BLaER1 (cell line): ENCODE results near the gene CMTM2.
A peak's percentile ranks its signal among the peaks of the same experiment; 100 is the strongest.
"Not testable (repeated sequence)": the region's sequence is repeated elsewhere in the genome, so short reads cannot be mapped to it uniquely, and the experiment has no call there.

Experiments used
- H3K27ac ChIP-seq: shearing (Covaris generic); formaldehyde crosslinking; 2 replicates; pipeline ENCODE4 v1.8.1; 2022
- H3K27me3 ChIP-seq: shearing (Covaris generic); formaldehyde crosslinking; 2 replicates; pipeline ENCODE4 v1.8.1; 2022
- H3K36me3 ChIP-seq: shearing (Covaris generic); formaldehyde crosslinking; 2 replicates; pipeline ENCODE4 v1.8.1; 2022
- H3K4me1 ChIP-seq: shearing (Covaris generic); formaldehyde crosslinking; 2 replicates; pipeline ENCODE4 v1.8.1; 2022
- H3K4me2 ChIP-seq: shearing (Covaris generic); formaldehyde crosslinking; 2 replicates; pipeline ENCODE4 v1.8.1; 2022
- H3K4me3 ChIP-seq: shearing (Covaris generic); formaldehyde crosslinking; 2 replicates; pipeline ENCODE4 v1.8.1; 2022
- H3K9ac ChIP-seq: shearing (Covaris generic); formaldehyde crosslinking; 2 replicates; pipeline ENCODE4 v1.8.1; 2022
- H3K9me3 ChIP-seq: shearing (Covaris generic); formaldehyde crosslinking; 2 replicates; pipeline ENCODE4 v1.8.1; 2022
- H4K20me1 ChIP-seq: shearing (Covaris generic); formaldehyde crosslinking; 2 replicates; pipeline ENCODE4 v1.8.1; 2022
- Cebpa-rat ChIP-seq: shearing (Covaris generic); IDR thresholded peaks from 2 replicates; pipeline ENCODE4 v1.8.1; 2022

Gene CMTM2

DNA sequence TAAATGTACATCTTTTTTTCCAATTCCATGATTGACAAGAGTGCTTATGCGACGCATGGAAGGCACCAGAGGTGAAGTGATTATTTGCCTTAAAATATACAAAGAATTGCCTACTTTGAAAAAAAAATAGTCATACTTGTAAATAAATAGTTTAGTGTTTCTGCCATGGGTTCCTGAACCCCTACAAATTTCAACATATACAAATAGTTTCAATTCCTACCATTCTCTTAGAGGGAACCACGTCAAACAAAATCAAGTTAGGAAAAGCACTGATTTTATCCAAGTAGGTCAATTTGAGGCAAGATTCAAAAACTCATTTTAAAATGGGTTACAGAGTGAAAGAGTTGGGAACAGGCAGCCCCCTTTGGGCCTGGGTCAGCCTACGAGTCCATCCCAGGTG lies 36.9 kb downstream of the CMTM2 start:
- no peak for TF ChIP-seq Cebpa-rat
- Histone ChIP-seq H3K9me3 (no peaks in the 10 kb centered on the region), H3K27ac (no peak overlapping the region), H3K9ac (no peak overlapping the region), H3K4me1 (peaks cover 15% of the 10 kb centered on the region), H3K36me3 (peaks cover 47% of the 10 kb centered on the region), H3K4me3 (no peak overlapping the region), H3K4me2 (no peak overlapping the region), H3K27me3 (no peaks in the 10 kb centered on the region), H4K20me1 (peaks cover 34% of the 10 kb centered on the region)

DNA sequence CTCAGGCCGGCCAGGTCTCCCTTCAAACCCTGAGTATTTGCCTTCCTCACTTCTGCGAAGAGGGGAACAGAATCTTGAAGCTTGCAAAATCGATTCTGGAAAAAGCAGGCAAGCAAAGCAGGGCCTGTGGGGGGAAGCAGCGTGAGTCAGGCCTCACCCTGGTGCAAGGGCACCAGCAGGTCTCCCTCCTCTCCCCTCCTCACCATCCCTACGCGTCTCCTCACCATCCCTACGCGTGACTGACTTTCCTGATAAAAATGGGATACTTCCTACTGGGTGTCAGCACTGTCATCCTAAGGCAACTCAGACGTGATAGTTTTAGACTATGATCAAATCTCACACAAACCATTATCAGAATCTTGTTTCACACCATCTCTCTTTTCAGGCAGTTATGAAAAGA lies 37.3 kb downstream of the CMTM2 start:
- H4K20me1 ChIP-seq: peaks cover 30% of the 10 kb centered on the region
- peaks cover 46% of the 10 kb centered on the region for H3K36me3 ChIP-seq
- H3K4me1 ChIP-seq: peaks cover 15% of the 10 kb centered on the region
- H3K27me3 ChIP-seq: no peaks in the 10 kb centered on the region
- H3K4me3 ChIP-seq: no peak overlapping the region
- H3K27ac ChIP-seq: no peak overlapping the region
- H3K4me2 ChIP-seq: no peak overlapping the region
- H3K9ac ChIP-seq: no peak overlapping the region
- H3K9me3 ChIP-seq: no peaks in the 10 kb centered on the region
- no peak for TF ChIP-seq Cebpa-rat

DNA sequence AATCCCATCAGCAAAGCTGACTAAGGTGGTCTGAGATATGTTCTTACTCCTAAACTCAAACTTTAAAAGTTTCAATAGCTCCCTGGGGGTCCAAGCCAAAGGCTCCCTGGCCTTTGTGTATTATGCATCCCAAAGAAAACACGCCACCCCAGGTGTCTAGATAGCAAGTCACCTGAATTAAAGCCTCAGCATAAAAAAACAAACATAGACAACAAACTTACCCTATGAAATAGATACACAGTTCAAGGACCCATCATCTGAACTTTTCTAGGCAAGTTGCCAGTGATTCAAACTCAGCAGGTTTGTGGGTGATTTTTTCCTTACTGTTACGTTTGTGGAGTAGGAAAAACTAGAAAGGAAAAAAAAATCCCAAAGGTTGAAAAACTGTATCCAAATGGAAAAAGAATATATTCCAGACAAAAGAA lies 37.8 kb downstream of the CMTM2 start:
- H3K27ac ChIP-seq: no peak overlapping the region
- H3K4me1 ChIP-seq: peaks cover 18% of the 10 kb centered on the region
- no peaks in the 10 kb centered on the region for H3K9me3 ChIP-seq
- no peak overlapping the region for H3K4me2 ChIP-seq
- no peak overlapping the region for H3K9ac ChIP-seq
- H3K36me3 ChIP-seq: peaks cover 46% of the 10 kb centered on the region
- no peak overlapping the region for H3K4me3 ChIP-seq
- no peaks in the 10 kb centered on the region for H3K27me3 ChIP-seq
- TF ChIP-seq Cebpa-rat: no peak
- peaks cover 25% of the 10 kb centered on the region for H4K20me1 ChIP-seq

DNA sequence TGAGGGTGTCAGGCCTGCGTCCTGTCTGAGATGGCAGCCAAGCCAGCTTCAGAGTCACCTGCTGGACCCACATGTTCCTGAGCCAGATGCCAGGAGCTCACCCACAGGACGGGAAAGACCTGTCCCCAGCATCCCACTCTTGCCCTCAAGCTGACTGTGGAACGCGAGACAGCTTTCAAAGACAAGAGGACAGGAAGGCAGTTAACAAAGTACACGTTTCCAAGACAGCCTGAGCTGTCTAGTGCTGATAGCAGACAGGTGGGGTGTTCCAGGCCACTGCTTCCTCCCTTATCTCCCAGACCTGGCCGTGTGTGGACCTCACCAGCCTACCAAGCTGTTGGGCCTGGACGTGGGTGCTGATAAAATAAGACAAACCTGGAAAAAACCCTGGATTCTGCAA lies 38.5 kb downstream of the CMTM2 start:
- peaks cover 18% of the 10 kb centered on the region for H4K20me1 ChIP-seq
- no peak overlapping the region for H3K27ac ChIP-seq
- H3K9ac ChIP-seq: no peak overlapping the region
- H3K4me1 ChIP-seq: peaks cover 25% of the 10 kb centered on the region
- no peak overlapping the region for H3K4me2 ChIP-seq
- no peaks in the 10 kb centered on the region for H3K27me3 ChIP-seq
- no peak for TF ChIP-seq Cebpa-rat
- peaks cover 41% of the 10 kb centered on the region for H3K36me3 ChIP-seq
- H3K4me3 ChIP-seq: no peak overlapping the region
- H3K9me3 ChIP-seq: no peaks in the 10 kb centered on the region

DNA sequence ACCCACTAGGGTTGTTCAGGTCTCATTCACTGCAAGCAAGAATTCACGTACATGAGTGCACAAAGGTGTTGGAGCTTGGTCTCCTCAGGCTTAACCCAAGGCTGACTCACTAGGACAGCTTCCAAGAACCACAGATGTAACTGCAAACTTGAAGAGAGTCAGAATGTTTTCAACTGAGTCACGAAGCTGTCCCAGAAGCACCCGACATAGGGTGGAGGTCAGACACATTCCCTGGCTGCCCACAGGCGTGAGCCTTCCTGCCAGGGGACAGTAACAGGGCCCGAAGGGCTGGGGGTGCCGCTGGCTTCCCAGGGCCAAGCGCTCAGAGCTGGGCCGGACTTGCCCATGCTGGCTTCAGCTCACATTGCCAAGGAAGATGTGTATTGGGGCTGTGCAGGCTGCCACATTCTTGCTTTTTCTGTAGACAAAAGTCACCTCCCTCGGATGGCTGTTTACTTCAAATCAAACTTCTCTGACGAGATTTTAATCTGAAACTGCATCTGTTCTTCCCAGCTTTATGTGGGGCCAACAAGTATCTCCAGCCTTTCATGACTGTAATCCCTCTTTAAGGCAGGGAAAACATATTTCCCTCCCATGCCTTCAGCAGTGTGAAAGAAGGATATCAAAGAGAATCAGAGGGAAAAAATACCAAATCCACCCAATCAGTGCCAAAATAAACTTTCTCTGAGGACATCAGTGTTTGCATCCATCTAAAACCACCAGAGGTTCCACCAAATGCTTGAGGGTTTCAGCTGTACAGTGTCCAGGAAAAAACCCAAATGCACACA lies 39.5 kb downstream of the CMTM2 start:
- H3K4me2 ChIP-seq: no peak overlapping the region
- no peak overlapping the region for H3K9ac ChIP-seq
- no peaks in the 10 kb centered on the region for H3K9me3 ChIP-seq
- TF ChIP-seq Cebpa-rat: no peak
- H3K4me1 ChIP-seq: peaks cover 29% of the 10 kb centered on the region
- 0 out of 2 replicates have a peak, but pooled peaks cover 10% of the 10 kb centered on the region for H4K20me1 ChIP-seq
- H3K27me3 ChIP-seq: no peaks in the 10 kb centered on the region
- H3K4me3 ChIP-seq: no peak overlapping the region
- H3K36me3 ChIP-seq: peaks cover 31% of the 10 kb centered on the region
- H3K27ac ChIP-seq: no peak overlapping the region

DNA sequence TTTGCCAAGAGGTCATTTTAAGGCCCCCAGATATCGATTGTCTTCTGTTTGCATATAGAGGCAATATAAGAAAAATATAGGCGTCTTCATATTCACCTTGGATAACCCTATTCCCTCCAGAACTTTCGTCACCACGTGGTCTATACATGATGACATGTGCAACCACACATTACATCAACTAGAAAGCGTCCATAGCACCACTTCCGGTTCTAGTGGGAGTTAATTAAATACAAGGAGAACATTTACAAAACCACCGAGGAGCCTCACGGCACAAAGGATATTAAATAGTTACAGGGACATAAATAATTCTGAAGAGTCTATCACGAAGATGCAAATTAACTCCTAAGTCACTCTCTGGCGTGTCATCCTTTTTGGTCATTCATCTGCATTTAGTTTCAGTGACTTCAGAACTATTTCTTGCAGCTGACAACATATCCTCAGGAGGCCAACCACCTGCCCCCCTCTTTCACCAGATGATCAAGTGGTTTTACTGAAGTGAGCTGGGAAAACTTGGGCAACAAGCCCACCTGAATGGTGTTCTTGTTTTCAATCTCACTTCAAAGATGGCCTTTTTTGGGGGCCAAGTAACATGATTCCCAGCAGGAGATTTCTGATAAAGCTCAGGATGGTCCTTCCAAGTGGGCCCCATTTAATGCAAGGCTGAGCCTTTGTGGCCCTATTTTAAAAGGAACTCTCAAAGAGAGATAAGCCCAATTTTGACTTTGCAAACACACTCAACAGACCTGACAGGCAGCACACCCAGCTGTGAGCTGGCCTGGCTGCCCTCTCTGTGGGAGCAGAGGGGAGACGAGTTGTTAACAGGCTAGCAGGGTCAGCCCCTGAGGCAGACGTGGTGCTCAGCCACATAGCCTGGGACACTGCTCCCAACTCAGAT lies 40.5 kb downstream of the CMTM2 start:
- Histone ChIP-seq H3K9me3 (no peaks in the 10 kb centered on the region), H3K27ac (no peak overlapping the region), H3K4me1 (peaks cover 29% of the 10 kb centered on the region), H4K20me1 (0 out of 2 replicates have a peak, but pooled peaks cover 2% of the 10 kb centered on the region), H3K9ac (no peak overlapping the region), H3K4me3 (no peak overlapping the region), H3K36me3 (peaks cover 21% of the 10 kb centered on the region), H3K27me3 (no peaks in the 10 kb centered on the region), H3K4me2 (peak overlapping the region; percentile 35; the same call in 1 of the 2 replicates)
- TF ChIP-seq Cebpa-rat: no peak

DNA sequence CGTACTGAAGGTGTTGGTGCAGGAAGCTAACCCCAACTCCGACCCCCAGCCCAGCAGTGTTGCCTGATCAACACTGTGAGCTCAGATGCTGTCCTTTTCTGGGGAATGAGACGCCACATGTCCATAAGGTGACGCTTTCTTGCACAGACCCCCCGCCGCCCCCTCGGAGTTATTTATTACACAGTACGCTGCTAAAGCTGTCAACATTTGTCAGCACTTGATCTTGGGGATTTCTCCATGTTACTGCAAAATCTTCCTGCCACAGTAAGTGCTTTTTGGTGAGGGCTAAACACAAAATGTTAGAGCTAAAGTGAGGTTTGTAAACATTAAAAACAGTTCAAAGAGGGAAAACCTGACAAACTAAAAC lies 41.1 kb downstream of the CMTM2 start:
- H3K4me2 ChIP-seq: no peak overlapping the region; the same call in 1 of the 2 replicates

DNA sequence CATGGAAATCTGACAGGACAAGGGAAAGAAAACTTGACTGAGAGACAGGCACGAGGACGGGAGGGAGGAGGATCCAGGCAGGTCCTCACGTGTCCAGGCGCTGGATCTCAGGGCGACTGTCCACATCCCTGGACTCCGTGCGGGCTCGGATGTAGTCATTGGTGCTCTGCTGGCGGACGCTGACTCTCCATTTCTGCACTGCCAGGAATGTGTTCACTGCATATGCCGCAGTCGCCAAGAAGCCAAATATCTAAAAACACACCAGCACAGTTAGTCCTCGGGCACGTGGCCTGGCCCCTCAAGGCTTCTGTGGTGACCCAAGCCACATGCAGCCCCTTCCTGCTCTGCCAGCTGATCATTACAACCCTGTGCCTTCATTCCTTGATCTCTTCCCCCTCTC lies 42.7 kb downstream of the CMTM2 start:
- Histone ChIP-seq H3K9me3 (no peaks in the 10 kb centered on the region), H3K9ac (no peak overlapping the region), H3K27ac (no peak overlapping the region), H4K20me1 (no peaks in the 10 kb centered on the region), H3K36me3 (peaks cover 13% of the 10 kb centered on the region; the same call in 1 of the 2 replicates), H3K4me2 (peak overlapping the region; percentile 26; the same call in 1 of the 2 replicates), H3K4me3 (no peak overlapping the region), H3K4me1 (peaks cover 29% of the 10 kb centered on the region), H3K27me3 (no peaks in the 10 kb centered on the region)
- no peak for TF ChIP-seq Cebpa-rat

More for the DNA sequence above, 41.1 kb downstream of the CMTM2 start:
- no peaks in the 10 kb centered on the region for H3K27me3 ChIP-seq
- peaks cover 29% of the 10 kb centered on the region for H3K4me1 ChIP-seq
- no peak overlapping the region for H3K9ac ChIP-seq
- TF ChIP-seq Cebpa-rat: no peak
- H4K20me1 ChIP-seq: no peaks in the 10 kb centered on the region
- no peaks in the 10 kb centered on the region for H3K9me3 ChIP-seq
- no peak overlapping the region for H3K27ac ChIP-seq
- no peak overlapping the region for H3K4me3 ChIP-seq
- H3K36me3 ChIP-seq: peaks cover 16% of the 10 kb centered on the region; the same call in 1 of the 2 replicates

DNA sequence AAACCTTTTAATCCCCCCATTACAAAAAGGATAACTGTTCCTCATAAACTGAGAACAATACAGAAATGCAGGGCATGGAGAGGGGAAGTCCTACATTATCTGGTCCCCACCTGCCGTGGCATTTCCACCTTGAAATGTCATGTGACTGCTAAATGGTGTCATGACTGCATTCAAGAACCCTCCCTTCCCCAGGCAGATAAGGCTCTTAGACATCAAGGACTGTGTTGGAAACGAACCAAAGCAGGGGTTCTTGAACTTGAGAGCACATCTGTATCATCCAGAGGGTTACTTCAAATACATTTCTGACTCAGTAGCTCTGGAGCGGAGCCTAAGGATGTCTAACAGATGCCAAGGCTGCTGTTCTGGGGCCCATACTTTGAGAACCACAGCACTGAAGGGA lies 43.6 kb downstream of the CMTM2 start:
- Histone ChIP-seq H3K4me3 (no peak overlapping the region), H3K27ac (no peak overlapping the region), H3K9ac (no peak overlapping the region), H4K20me1 (no peaks in the 10 kb centered on the region), H3K4me1 (peaks cover 29% of the 10 kb centered on the region), H3K27me3 (no peaks in the 10 kb centered on the region), H3K36me3 (peaks cover 13% of the 10 kb centered on the region; the same call in 1 of the 2 replicates), H3K9me3 (no peaks in the 10 kb centered on the region), H3K4me2 (peak overlapping the region; percentile 26; the same call in 1 of the 2 replicates)
- TF ChIP-seq Cebpa-rat: no peak

DNA sequence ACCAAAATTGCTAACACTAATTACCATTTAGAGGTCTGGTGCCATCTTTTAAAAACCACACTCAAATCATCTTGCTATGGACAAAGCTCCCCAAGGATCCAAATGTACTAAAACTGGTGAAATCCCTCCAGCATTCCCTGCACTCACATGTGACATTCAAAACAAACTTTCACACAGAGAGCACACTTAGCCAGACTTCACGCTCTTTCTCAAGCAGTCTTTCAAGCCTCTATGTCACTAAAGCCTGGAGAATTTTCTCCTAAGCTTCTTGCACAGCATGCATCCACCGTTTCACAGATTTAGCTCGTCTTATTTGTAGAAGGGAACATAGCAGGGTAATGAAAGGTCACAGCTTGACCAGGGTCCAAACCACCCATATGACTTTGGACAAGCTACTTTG lies 44.5 kb downstream of the CMTM2 start:
- no peak for TF ChIP-seq Cebpa-rat

DNA sequence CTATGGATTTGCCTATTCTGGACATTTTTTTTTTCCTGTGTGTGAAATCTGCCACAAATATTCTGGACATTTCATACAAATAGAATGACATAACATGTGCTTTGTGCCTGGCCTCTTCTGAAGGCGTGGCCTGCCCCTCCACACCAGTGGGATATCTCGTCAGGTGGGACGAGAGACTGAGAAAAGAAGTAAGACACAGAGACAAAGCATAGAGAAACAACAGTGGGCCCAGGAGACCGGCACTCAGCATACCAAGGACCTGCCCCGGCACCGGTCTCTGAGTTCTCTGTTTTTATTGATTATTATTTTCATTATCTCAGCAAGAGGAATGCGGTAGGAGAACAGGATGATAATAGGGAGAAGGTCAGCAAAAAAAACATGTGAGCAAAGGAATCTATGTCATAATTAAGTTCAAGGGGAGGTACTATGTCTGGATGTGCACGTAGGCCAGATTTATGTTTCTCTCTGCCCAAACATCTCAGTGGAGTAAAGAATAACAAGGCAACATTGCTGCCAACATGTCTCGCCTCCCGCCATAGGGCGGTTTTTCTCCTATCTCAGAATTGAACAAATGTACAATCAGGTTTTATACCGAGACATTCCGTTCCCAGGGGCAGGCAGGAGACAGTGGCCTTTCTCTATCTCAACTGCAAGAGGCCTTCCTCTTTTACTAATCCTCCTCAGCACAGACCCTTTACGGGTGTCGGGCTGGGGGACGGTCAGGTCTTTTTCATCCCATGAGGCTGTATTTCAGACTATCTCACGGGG lies 48.5 kb downstream of the CMTM2 start:
- not testable (repeated sequence) for H4K20me1 ChIP-seq, H3K4me2 ChIP-seq, H3K27ac ChIP-seq, H3K4me3 ChIP-seq, H3K9ac ChIP-seq, H3K36me3 ChIP-seq, H3K9me3 ChIP-seq, H3K4me1 ChIP-seq, H3K27me3 ChIP-seq

More for the DNA sequence above, 44.5 kb downstream of the CMTM2 start:
- Histone ChIP-seq H3K27me3 (no peaks in the 10 kb centered on the region), H3K4me1 (peaks cover 29% of the 10 kb centered on the region), H3K27ac (no peak overlapping the region), H3K4me3 (no peak overlapping the region), H3K9me3 (no peaks in the 10 kb centered on the region), H3K36me3 (peaks cover 9% of the 10 kb centered on the region; the same call in 1 of the 2 replicates), H4K20me1 (no peaks in the 10 kb centered on the region), H3K4me2 (no peak overlapping the region), H3K9ac (no peak overlapping the region)
